UCSD-AML1 (cell line): ENCODE data around the gene AK4.

Experiments used
- DNase-seq: peaks from one replicate; lab custom pipeline; 2025; ENCODE audit not compliant: unreplicated experiment; lab: John Stamatoyannopoulos, UW

AK4 gene

GRCh38 chr1:65269612-65270011, 121.6 kb downstream of the AK4 start:
- no peak for DNase-seq

GRCh38 chr1:65276197-65276939, 128.4 kb downstream of the AK4 start:
- DNase-seq = no peak

- no peak for DNase-seq
Observed at GRCh38 chr1:65277605-65278347, 129.8 kb downstream of the AK4 start.

- DNase-seq = no peak
Observed at GRCh38 chr1:65278376-65279069, 130.5 kb downstream of the AK4 start.

GRCh38 chr1:65279070-65279779, 131.2 kb downstream of the AK4 start:
- no peak for DNase-seq
